PC-9 (cell line): Measurements from ENCODE around the gene LGALS1. TPM values are rescaled to one million over a fixed set of nuclear protein-coding genes. Genes with fewer than 3 reads are reported as not detected.
"Not testable (repeated sequence)": the region's sequence is repeated elsewhere in the genome, so short reads cannot be mapped to it uniquely, and the experiment has no call there.

ENCODE experiments used
- BruUV-seq: library from RNA; stranded (reverse); fragments of 400-500 nt; replicated peaks from 2 replicates; lab custom pipeline; 2021; lab: Mats Ljungman, UMichigan
- CTCF ChIA-PET: fragments of 300-600 bp; sonication (Branson Sonifier 250); formaldehyde crosslinking; loops from one replicate; lab custom pipeline; 2022; ENCODE audit warnings: antibody characterized with exemption; lab: Charles Lee
- POLR2A ChIA-PET: fragments of 300-600 bp; sonication (Branson Sonifier 250); formaldehyde crosslinking; loops from one replicate; lab custom pipeline; 2022; ENCODE audit warnings: antibody characterized with exemption; ENCODE audit not compliant: unreplicated experiment; lab: Charles Lee
- DNase-seq, 2 experiments: peaks; one replicate each; pipeline versions ENCODE4 v3.0.0 to v3.0.0-alpha.2; 2015 to 2022; ENCODE audit warnings: mixed read lengths in 1 of 2
- H2AFZ ChIP-seq: fragments of 200-600 bp; sonication (generic); 2 replicates; pipeline ENCODE4 v1.8.1; 2017; ENCODE audit warnings: antibody characterized with exemption
- H3F3A ChIP-seq: fragments of 200-600 bp; sonication (generic); 2 replicates; pipeline ENCODE4 v1.8.1; 2017; ENCODE audit warnings: antibody characterized with exemption, mild to moderate bottlenecking, low read depth; ENCODE audit not compliant: insufficient read depth
- H3K27ac ChIP-seq: fragments of 200-600 bp; sonication (generic); 2 replicates; pipeline ENCODE4 v1.6.1; 2016; ENCODE audit warnings: mixed run types
- H3K27me3 ChIP-seq: fragments of 200-600 bp; sonication (generic); 2 replicates; pipeline ENCODE4 v1.6.1; 2016; ENCODE audit warnings: low read depth, mixed run types; ENCODE audit not compliant: insufficient read depth
- H3K36me3 ChIP-seq: fragments of 200-600 bp; sonication (generic); 2 replicates; pipeline ENCODE4 v1.6.1; 2016; ENCODE audit warnings: low read depth, mixed run types
- H3K4me1 ChIP-seq: fragments of 200-600 bp; sonication (generic); replicated peaks from 2 replicates; pipeline ENCODE4 v1.6.1; 2016; ENCODE audit warnings: mixed run types; ENCODE audit not compliant: insufficient read depth
- H3K4me2 ChIP-seq: fragments of 200-600 bp; sonication (generic); 2 replicates; pipeline ENCODE4 v1.6.1; 2017; ENCODE audit warnings: mixed run types
- H3K4me3 ChIP-seq: fragments of 200-600 bp; sonication (generic); 2 replicates; pipeline ENCODE4 v1.6.1; 2016; ENCODE audit warnings: mixed run types
- H3K79me2 ChIP-seq: fragments of 200-600 bp; sonication (generic); 2 replicates; pipeline ENCODE4 v1.6.1; 2017; ENCODE audit warnings: low read depth, mixed run types
- H3K9me2 ChIP-seq: fragments of 200-600 bp; sonication (generic); 2 replicates; pipeline ENCODE4 v1.8.1; 2017; ENCODE audit warnings: mild to moderate bottlenecking; ENCODE audit not compliant: insufficient read depth
- H3K9me3 ChIP-seq: fragments of 200-600 bp; sonication (generic); 2 replicates; pipeline ENCODE4 v1.8.1; 2016; ENCODE audit warnings: low read depth; ENCODE audit not compliant: insufficient read depth
- H4K20me1 ChIP-seq: fragments of 200-600 bp; sonication (generic); 2 replicates; pipeline ENCODE4 v1.8.1; 2017; ENCODE audit not compliant: insufficient read depth
- EZH2 ChIP-seq: fragments of 200-600 bp; sonication (generic); IDR thresholded peaks from 2 replicates; pipeline ENCODE4 v1.8.0; 2017; ENCODE audit warnings: antibody characterized with exemption, low read depth
- intact Hi-C: fragments of 100-400 bp; cut with micrococcal nuclease; formaldehyde crosslinking; loops from one replicate; pipeline ENCODE4 v1.10.0; 2022; ENCODE audit not compliant: unreplicated experiment
- total RNA-seq: library from RNA; stranded (reverse); gene quantifications from 2 replicates; pipeline ENCODE4 v1.2.3, GENCODE V29; 2021
- TF ChIP-seq, protein P1 (sequence below): fragments of 200-600 bp; sonication (generic); conservative IDR thresholded peaks from 2 replicates; pipeline ENCODE4 v1.6.1; 2017; ENCODE audit warnings: mixed run types, antibody characterized with exemption, mild to moderate bottlenecking, moderate library complexity

The LGALS1 gene
- total RNA-seq, 1 experiment from 2014 or later: 791 TPM

- H3K9me2 ChIP-seq: no peaks in the 10 kb centered on the region
- no peak overlapping the region for H3K27ac ChIP-seq
- H2AFZ ChIP-seq: no peak overlapping the region
- no peak overlapping the region for H3K4me3 ChIP-seq
- ChIA-PET POLR2A (no interaction called here), CTCF (interaction anchor here (0.6 kb wide), 1 partner anchor 85 kb away, joined by 3 read pairs; no protein-coding TSS in a partner anchor)
- peaks cover 36% of the 10 kb centered on the region for H3K36me3 ChIP-seq
- no peak for DNase-seq
- H3K4me1 ChIP-seq: peaks cover 36% of the 10 kb centered on the region
- H3K4me2 ChIP-seq: no peak overlapping the region
- no peaks in the 10 kb centered on the region for H3K27me3 ChIP-seq
- H3K79me2 ChIP-seq: peaks cover 22% of the 10 kb centered on the region
- peaks cover 51% of the 10 kb centered on the region for H3F3A ChIP-seq
- intact Hi-C loops: no loop called here
- no TSS peak for BruUV-seq
- peaks cover 11% of the 10 kb centered on the region; the same call in 1 of the 2 replicates for H4K20me1 ChIP-seq
- no peaks in the 10 kb centered on the region for H3K9me3 ChIP-seq
- TF ChIP-seq, protein P1, sequence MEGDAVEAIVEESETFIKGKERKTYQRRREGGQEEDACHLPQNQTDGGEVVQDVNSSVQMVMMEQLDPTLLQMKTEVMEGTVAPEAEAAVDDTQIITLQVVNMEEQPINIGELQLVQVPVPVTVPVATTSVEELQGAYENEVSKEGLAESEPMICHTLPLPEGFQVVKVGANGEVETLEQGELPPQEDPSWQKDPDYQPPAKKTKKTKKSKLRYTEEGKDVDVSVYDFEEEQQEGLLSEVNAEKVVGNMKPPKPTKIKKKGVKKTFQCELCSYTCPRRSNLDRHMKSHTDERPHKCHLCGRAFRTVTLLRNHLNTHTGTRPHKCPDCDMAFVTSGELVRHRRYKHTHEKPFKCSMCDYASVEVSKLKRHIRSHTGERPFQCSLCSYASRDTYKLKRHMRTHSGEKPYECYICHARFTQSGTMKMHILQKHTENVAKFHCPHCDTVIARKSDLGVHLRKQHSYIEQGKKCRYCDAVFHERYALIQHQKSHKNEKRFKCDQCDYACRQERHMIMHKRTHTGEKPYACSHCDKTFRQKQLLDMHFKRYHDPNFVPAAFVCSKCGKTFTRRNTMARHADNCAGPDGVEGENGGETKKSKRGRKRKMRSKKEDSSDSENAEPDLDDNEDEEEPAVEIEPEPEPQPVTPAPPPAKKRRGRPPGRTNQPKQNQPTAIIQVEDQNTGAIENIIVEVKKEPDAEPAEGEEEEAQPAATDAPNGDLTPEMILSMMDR: no peak
- no peak for TF ChIP-seq EZH2
These were observed 17.3 kb downstream of the LGALS1 start for GRCh38 chr22:37692627-37693285.

DNA sequence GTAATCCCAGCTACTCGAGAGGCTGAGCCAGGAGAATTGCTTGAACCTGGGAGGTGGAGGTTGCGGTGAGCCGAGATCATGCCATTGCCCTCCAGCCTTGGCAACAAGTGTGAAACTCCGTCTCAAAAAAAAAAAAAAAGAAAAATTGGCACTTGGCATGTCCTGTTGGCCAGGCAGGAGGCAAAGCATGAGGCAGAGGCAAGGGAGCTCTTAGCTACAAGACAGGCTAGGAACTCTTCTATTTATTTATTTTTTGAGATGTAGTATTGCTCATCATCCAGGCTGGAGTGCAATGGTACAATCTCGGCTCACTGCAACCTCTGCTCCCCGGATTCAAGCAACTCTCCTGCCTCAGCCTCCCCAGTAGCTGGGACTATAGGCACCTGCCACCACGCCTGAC lies 18.7 kb downstream of the LGALS1 start:
- not testable (repeated sequence) for BruUV-seq
- ChIA-PET CTCF (interaction anchor here (0.7 kb wide), 2 partner anchors 8 to 51 kb away, joined by 3 to 7 read pairs; partner anchors contain the start of gene NOL12), POLR2A (interaction anchor here (0.6 kb wide), 3 partner anchors 8 to 173 kb away, joined by 3 to 4 read pairs (median 4); partner anchors contain the start of gene NOL12)

GRCh38 chr22:37696260-37696656 lies 20.8 kb downstream of the LGALS1 start:
- DNase-seq, H4K20me1 ChIP-seq, BruUV-seq, H3K27me3 ChIP-seq, H3K9me2 ChIP-seq, H3K79me2 ChIP-seq, H2AFZ ChIP-seq, H3K4me3 ChIP-seq, H3K9me3 ChIP-seq, POLR2A ChIA-PET: not testable (repeated sequence)
- CTCF ChIA-PET: interaction anchor here (0.7 to 1.1 kb wide), 2 partner anchors 53 to 88 kb away, joined by 4 to 7 read pairs; no protein-coding TSS in a partner anchor
- Histone ChIP-seq H3K36me3 (peaks cover 13% of the 10 kb centered on the region), H3K27ac (0 out of 2 replicates have a peak overlapping the region, but pooled peaks have one; percentile 1), H3K4me2 (peak overlapping the region; percentile 71), H3K4me1 (peaks cover 17% of the 10 kb centered on the region), H3F3A (peaks cover 33% of the 10 kb centered on the region)
- intact Hi-C loops: loop anchor here (2.0 kb wide), 2 partner anchors 15 to 47 kb away; no protein-coding TSS in a partner anchor

More for the DNA sequence above, 18.7 kb downstream of the LGALS1 start:
- Histone ChIP-seq H3F3A (peaks cover 40% of the 10 kb centered on the region), H4K20me1 (peaks cover 11% of the 10 kb centered on the region; the same call in 1 of the 2 replicates), H3K4me1 (peaks cover 24% of the 10 kb centered on the region), H3K36me3 (peaks cover 28% of the 10 kb centered on the region)
- H3K27ac ChIP-seq, H3K9me2 ChIP-seq, intact Hi-C loops, H2AFZ ChIP-seq, H3K27me3 ChIP-seq, H3K4me2 ChIP-seq, H3K9me3 ChIP-seq, H3K79me2 ChIP-seq, H3K4me3 ChIP-seq: not testable (repeated sequence)
- DNase-seq: peak in 1 of 2 experiments; percentile 25
